GM23338 (cell line): ENCODE measurements around the gene TGIF2. TPM values are rescaled to one million over a fixed set of nuclear protein-coding genes. Genes with fewer than 3 reads are reported as not detected.

Experiments
- ATAC-seq: fragments of 200-7000 bp; cut with Tn5 transposase; 3 replicates; pipeline ENCODE4 v1.9.1; 2020
- DNase-seq: peaks from one replicate; pipeline ENCODE4 v3.0.0-alpha.2; 2015; ENCODE audit warnings: low spot score
- H2AFZ ChIP-seq: fragments of 200-600 bp; sonication (generic); 2 replicates; pipeline ENCODE4 v1.8.0; 2016; ENCODE audit warnings: antibody characterized with exemption, mild to moderate bottlenecking, moderate library complexity
- H3F3A ChIP-seq: fragments of 200-600 bp; sonication (generic); replicated peaks from 2 replicates; pipeline ENCODE4 v1.8.0; 2017; ENCODE audit warnings: antibody characterized with exemption, mixed run types, low read depth
- H3K27ac ChIP-seq: fragments of 200-600 bp; sonication (generic); 2 replicates; pipeline ENCODE4 v1.6.1; 2016; ENCODE audit warnings: low read depth
- H3K27me3 ChIP-seq: fragments of 200-600 bp; sonication (generic); 2 replicates; pipeline ENCODE4 v1.8.0; 2016; ENCODE audit warnings: mild to moderate bottlenecking, mixed run types, moderate library complexity; ENCODE audit not compliant: insufficient read depth
- H3K36me3 ChIP-seq: fragments of 200-600 bp; sonication (generic); 2 replicates; pipeline ENCODE4 v1.8.0; 2016; ENCODE audit warnings: mild to moderate bottlenecking; ENCODE audit not compliant: insufficient read depth
- H3K4me1 ChIP-seq: fragments of 200-600 bp; sonication (generic); 2 replicates; pipeline ENCODE4 v1.8.0; 2016; ENCODE audit warnings: mild to moderate bottlenecking, moderate library complexity; ENCODE audit not compliant: insufficient read depth
- H3K4me2 ChIP-seq: fragments of 200-600 bp; sonication (generic); 2 replicates; pipeline ENCODE4 v1.7.1; 2017; ENCODE audit warnings: mixed run types
- H3K4me3 ChIP-seq: fragments of 200-600 bp; sonication (generic); 2 replicates; pipeline ENCODE4 v1.6.1; 2016; ENCODE audit warnings: mixed run types
- H3K79me2 ChIP-seq: fragments of 200-600 bp; sonication (generic); replicated peaks from 2 replicates; pipeline ENCODE4 v1.8.0; 2017; ENCODE audit warnings: mild to moderate bottlenecking; ENCODE audit not compliant: insufficient read depth
- H3K9me2 ChIP-seq: fragments of 200-600 bp; sonication (generic); 2 replicates; pipeline ENCODE4 v1.8.0; 2017; ENCODE audit not compliant: insufficient read depth
- H4K20me1 ChIP-seq: fragments of 200-600 bp; sonication (generic); replicated peaks from 2 replicates; pipeline ENCODE4 v1.8.0; 2017; ENCODE audit warnings: mild to moderate bottlenecking; ENCODE audit not compliant: insufficient read depth
- H3K27ac Mint-ChIP-seq: 2 replicates; pipeline ENCODE4 v1.8.0; 2020; ENCODE audit warnings: inconsistent platforms, mild to moderate bottlenecking, moderate library complexity, mixed read lengths
- H3K27me3 Mint-ChIP-seq: 3 replicates; pipeline ENCODE4 v1.8.0; 2022; ENCODE audit warnings: low read depth, mild to moderate bottlenecking, moderate library complexity, mixed read lengths, inconsistent platforms; ENCODE audit not compliant: insufficient read depth, poor library complexity
- H3K36me3 Mint-ChIP-seq: 3 replicates; pipeline ENCODE4 v1.8.0; 2021; ENCODE audit warnings: low read depth, mild to moderate bottlenecking, inconsistent platforms, moderate library complexity, mixed read lengths
- H3K4me1 Mint-ChIP-seq: 3 replicates; pipeline ENCODE4 v1.8.0; 2020; ENCODE audit warnings: mild to moderate bottlenecking, inconsistent platforms, mixed read lengths
- H3K4me3 Mint-ChIP-seq: 3 replicates; pipeline ENCODE4 v1.8.0; 2021; ENCODE audit warnings: moderate library complexity, mild to moderate bottlenecking, inconsistent platforms, mixed read lengths
- H3K9me3 Mint-ChIP-seq: 3 replicates; pipeline ENCODE4 v1.8.0; 2020; ENCODE audit warnings: moderate library complexity, mild to moderate bottlenecking, inconsistent platforms, mixed read lengths
- CREB1 ChIP-seq: fragments of 250-450 bp; sonication (Bioruptor Pico); IDR thresholded peaks from 2 replicates; pipeline ENCODE4 v1.5.0; 2020; ENCODE audit warnings: low read depth, mild to moderate bottlenecking, moderate library complexity
- CTCF ChIP-seq, 2 experiments: fragments of 200-600 bp in 1 of 2; sonication (generic) in 1 of 2; conservative IDR thresholded peaks; 2 replicates each; pipeline versions ENCODE4 v1.5.1 to v1.6.1; 2016 to 2017; ENCODE audit warnings: antibody characterized with exemption in 2 of 2, low read depth in 2 of 2, mild to moderate bottlenecking in 2 of 2, moderate library complexity in 1 of 2
- EZH2phosphoT487 ChIP-seq: fragments of 200-600 bp; sonication (generic); IDR thresholded peaks from one replicate; pipeline ENCODE4 v1.8.1; 2018; ENCODE audit warnings: antibody characterized with exemption; ENCODE audit not compliant: unreplicated experiment
- JUNB ChIP-seq: IDR thresholded peaks from one replicate; pipeline ENCODE4 v1.6.1; 2016; ENCODE audit warnings: antibody characterized with exemption; ENCODE audit not compliant: unreplicated experiment
- NANOG ChIP-seq: IDR thresholded peaks from 2 replicates; pipeline ENCODE4 v1.6.1; 2016; ENCODE audit warnings: antibody characterized with exemption, borderline replicate concordance
- POLR2AphosphoS5 ChIP-seq: IDR thresholded peaks from 2 replicates; pipeline ENCODE4 v1.6.1; 2016; ENCODE audit warnings: antibody characterized with exemption, low read depth
- STAT1 ChIP-seq: IDR thresholded peaks from one replicate; pipeline ENCODE4 v1.6.1; 2016; ENCODE audit warnings: antibody characterized with exemption; ENCODE audit not compliant: unreplicated experiment
- ZNF114 ChIP-seq: fragments of 250-450 bp; sonication (Bioruptor Pico); IDR thresholded peaks from 2 replicates; pipeline ENCODE4 v1.5.0; 2020; ENCODE audit warnings: mild to moderate bottlenecking, moderate library complexity
- ZNF331 ChIP-seq: fragments of 250-450 bp; sonication (Bioruptor Pico); IDR thresholded peaks from 2 replicates; pipeline ENCODE4 v1.5.0; 2020; ENCODE audit warnings: low read depth, mild to moderate bottlenecking, moderate library complexity
- polyA plus RNA-seq: library from polyadenylated mRNA; unstranded; fragments of >200 nt; fragmentation: Nextera tagmentation; extraction: Ambion mirVana; gene quantifications from 2 replicates; pipeline ENCODE4 v1.2.1, GENCODE V29; 2016
- total RNA-seq: library from RNA; depleted of rRNA; stranded (reverse); fragments of >200 nt; shearing (Covaris generic); gene quantifications from 2 replicates; pipeline ENCODE4 v1.2.3, GENCODE V29; 2014
- TF ChIP-seq, protein P1 (sequence below): IDR thresholded peaks from 2 replicates; pipeline ENCODE4 v1.6.1; 2016; ENCODE audit warnings: antibody characterized with exemption

TGIF2 gene
- total and polyA plus RNA-seq, 2 experiments from 2014 or later = 47.6 to 63.2 TPM

DNA sequence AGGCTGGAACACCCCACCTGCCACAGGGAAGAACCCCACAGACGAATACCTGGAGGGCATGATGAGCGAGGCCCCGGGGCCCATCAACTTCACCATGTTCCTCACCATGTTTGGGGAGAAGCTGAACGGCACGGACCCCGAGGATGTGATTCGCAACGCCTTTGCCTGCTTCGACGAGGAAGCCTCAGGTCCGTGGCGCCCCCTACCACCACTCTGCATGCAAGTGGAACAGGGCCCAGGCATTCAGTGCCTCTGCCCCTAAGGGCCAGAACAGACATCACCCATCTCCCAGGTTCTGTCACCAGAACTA lies 25.4 kb upstream of the TGIF2 start:
- Histone ChIP-seq H4K20me1 (no peaks in the 10 kb centered on the region; the same call in none of the 2 replicates), H3K27me3 (no peaks in the 10 kb centered on the region), H2AFZ (no peak overlapping the region), H3K4me3 (no peak overlapping the region), H3K36me3 (no peaks in the 10 kb centered on the region), H3F3A (peaks cover 15% of the 10 kb centered on the region; the same call in 1 of the 2 replicates), H3K9me2 (no peaks in the 10 kb centered on the region), H3K4me1 (no peaks in the 10 kb centered on the region; the same call in 1 of the 2 replicates), H3K4me2 (no peak overlapping the region), H3K79me2 (peaks cover 11% of the 10 kb centered on the region), H3K27ac (no peak overlapping the region)
- no peak overlapping the region for H3K27ac Mint-ChIP-seq
- DNase-seq (peak; percentile 88), ATAC-seq (peak; percentile 70)
- H3K4me3 Mint-ChIP-seq = no peak overlapping the region
- peaks cover 8% of the 10 kb centered on the region for H3K27me3 Mint-ChIP-seq
- no peaks in the 10 kb centered on the region for H3K9me3 Mint-ChIP-seq
- TF ChIP-seq CTCF (conservative IDR thresholded peaks at IDR 0.05; ENCODE audit: low read depth in 2 of 2) (peak; percentile 61 to 82), CREB1 (CRISPR knock-in tag) (no peak)
- H3K4me1 Mint-ChIP-seq = peaks cover 17% of the 10 kb centered on the region
- peaks cover 28% of the 10 kb centered on the region for H3K36me3 Mint-ChIP-seq

GRCh38 chr20:36548704-36549627 lies 24.4 kb upstream of the TGIF2 start:
- H3K4me1 Mint-ChIP-seq = peaks cover 8% of the 10 kb centered on the region
- H3K4me3 Mint-ChIP-seq = no peak overlapping the region
- DNase-seq = no peak
- peaks cover 15% of the 10 kb centered on the region; the same call in 1 of the 2 replicates for H3F3A ChIP-seq
- no peaks in the 10 kb centered on the region; the same call in 1 of the 2 replicates for H4K20me1 ChIP-seq
- H3K27ac Mint-ChIP-seq = no peak overlapping the region
- H3K4me1 ChIP-seq = no peaks in the 10 kb centered on the region
- H2AFZ ChIP-seq = no peak overlapping the region
- no peak overlapping the region for H3K4me3 ChIP-seq
- no peaks in the 10 kb centered on the region for H3K27me3 ChIP-seq
- H3K36me3 Mint-ChIP-seq = peaks cover 27% of the 10 kb centered on the region
- H3K9me2 ChIP-seq = no peaks in the 10 kb centered on the region
- no peaks in the 10 kb centered on the region for H3K36me3 ChIP-seq
- H3K4me2 ChIP-seq = no peak overlapping the region
- no peaks in the 10 kb centered on the region for H3K9me3 Mint-ChIP-seq
- H3K79me2 ChIP-seq = peaks cover 3% of the 10 kb centered on the region; the same call in 1 of the 2 replicates
- no peak for ATAC-seq
- H3K27ac ChIP-seq = no peak overlapping the region
- H3K27me3 Mint-ChIP-seq = peaks cover 5% of the 10 kb centered on the region
- TF ChIP-seq EZH2phosphoT487 (no peak), CREB1 (CRISPR knock-in tag) (no peak), STAT1 (no peak), CTCF (conservative IDR thresholded peaks at IDR 0.05; ENCODE audit: low read depth in 2 of 2) (no peak), ZNF114 (CRISPR knock-in tag) (no peak), POLR2AphosphoS5 (no peak), JUNB (no peak), ZNF331 (CRISPR knock-in tag) (no peak), NANOG (no peak)
- TF ChIP-seq, protein P1, sequence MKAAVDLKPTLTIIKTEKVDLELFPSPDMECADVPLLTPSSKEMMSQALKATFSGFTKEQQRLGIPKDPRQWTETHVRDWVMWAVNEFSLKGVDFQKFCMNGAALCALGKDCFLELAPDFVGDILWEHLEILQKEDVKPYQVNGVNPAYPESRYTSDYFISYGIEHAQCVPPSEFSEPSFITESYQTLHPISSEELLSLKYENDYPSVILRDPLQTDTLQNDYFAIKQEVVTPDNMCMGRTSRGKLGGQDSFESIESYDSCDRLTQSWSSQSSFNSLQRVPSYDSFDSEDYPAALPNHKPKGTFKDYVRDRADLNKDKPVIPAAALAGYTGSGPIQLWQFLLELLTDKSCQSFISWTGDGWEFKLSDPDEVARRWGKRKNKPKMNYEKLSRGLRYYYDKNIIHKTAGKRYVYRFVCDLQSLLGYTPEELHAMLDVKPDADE = no peak
